ENCODE data around the gene CGB3.

The CGB3 gene

DNA sequence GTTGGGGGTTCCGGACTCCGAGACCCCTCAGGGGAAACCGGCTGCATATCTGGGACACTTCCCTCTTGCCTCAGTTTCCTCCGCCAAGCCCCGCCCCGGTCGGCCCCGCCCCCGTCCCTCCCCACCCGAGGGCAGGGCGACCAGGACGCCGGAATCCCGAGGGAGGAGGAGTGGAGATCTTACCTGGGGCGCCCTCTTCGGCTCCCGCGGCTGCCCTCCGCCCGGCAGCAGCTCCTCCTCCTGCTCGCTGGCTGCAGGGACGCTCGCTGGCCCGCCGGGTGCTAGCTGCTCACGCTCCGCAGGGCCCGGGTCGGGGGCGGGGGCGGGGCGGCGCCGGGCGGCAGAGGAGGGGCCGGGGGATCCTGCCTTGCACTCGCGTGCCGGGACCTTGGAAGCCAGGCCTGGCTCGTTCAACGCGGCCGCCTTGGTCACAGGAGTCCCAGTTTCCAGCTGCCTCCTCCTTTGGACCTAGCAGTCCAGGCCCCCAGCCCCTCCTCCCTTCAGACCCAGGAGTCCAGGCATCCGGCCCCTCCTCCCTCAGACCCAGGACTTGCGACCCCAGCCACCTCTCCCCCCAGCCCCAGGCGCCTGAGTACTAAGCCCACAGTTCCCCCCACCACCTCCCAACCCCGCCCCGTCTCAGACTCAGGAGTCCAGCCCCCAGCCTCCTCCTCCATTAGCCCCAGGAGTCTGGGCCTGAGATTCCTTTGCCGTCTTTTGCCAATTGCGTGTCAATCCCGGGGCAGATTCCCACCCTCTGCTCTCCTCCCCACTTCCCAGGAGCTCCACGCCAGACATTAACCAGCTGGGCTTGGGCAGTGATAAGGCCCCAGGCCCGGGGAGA lies 40.9 kb upstream of the CGB3 start, which contains the start of gene NTF4:
Gene NTF4, minus strand, starts transcription at position 51 of the 844 bp plus-strand sequence. CDS start 2,821 bp downstream, outside the sequence.
- TF ChIP-seq, protein P1, sequence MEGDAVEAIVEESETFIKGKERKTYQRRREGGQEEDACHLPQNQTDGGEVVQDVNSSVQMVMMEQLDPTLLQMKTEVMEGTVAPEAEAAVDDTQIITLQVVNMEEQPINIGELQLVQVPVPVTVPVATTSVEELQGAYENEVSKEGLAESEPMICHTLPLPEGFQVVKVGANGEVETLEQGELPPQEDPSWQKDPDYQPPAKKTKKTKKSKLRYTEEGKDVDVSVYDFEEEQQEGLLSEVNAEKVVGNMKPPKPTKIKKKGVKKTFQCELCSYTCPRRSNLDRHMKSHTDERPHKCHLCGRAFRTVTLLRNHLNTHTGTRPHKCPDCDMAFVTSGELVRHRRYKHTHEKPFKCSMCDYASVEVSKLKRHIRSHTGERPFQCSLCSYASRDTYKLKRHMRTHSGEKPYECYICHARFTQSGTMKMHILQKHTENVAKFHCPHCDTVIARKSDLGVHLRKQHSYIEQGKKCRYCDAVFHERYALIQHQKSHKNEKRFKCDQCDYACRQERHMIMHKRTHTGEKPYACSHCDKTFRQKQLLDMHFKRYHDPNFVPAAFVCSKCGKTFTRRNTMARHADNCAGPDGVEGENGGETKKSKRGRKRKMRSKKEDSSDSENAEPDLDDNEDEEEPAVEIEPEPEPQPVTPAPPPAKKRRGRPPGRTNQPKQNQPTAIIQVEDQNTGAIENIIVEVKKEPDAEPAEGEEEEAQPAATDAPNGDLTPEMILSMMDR (IDR thresholded peaks at IDR 0.05) = no peak
- Mint-ChIP-seq H3K4me1 (peaks cover 68% of the 10 kb centered on the region), H3K4me3 (peak within 1 kb of the TSS; percentile 72), H3K36me3 (ENCODE audit: low read depth) (peaks cover 9% of the 10 kb centered on the region), H3K9me3 (peaks cover 14% of the 10 kb centered on the region), H3K27ac (peak within 1 kb of the TSS; percentile 5), H3K27me3 (ENCODE audit: low read depth, poor library complexity) (peaks cover 36% of the 10 kb centered on the region)
- DNase-seq = peak; percentile 87

DNA sequence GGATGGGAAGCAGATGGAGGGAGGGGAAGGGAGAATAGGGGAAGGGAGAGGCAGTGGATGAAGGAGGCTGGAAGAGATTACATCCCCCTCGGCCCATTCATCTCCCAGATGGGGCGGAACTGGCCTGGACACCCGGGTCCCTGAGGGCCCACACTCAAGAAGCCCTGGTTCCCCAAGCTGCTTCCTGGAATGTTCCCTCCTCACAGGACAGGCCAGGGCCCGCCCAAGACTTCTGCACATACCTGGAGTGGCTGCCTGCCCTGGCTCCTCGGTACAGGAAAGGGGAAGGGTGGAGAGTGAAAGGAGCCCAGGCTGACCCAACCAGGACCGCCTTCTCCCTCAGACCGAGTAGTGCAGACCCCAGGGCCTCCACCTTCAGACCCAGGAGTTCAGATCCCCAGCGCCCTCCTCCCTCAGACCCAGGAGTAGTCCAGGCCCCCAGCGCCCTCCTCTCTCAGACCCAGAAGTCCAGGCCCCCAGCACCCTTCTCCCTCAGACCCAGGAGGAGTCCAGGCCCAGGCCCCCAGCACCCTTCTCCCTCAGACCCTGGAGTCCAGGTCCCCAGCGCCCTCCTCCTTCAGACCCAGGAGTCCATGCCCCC lies 40.0 kb upstream of the CGB3 start:
- peaks cover 2% of the 10 kb centered on the region for H3K36me3 Mint-ChIP-seq (ENCODE audit: low read depth)
- peak overlapping the region; percentile 67 for H3K4me3 Mint-ChIP-seq
- peaks cover 7% of the 10 kb centered on the region for H3K9me3 Mint-ChIP-seq
- TF ChIP-seq, protein P1 (IDR thresholded peaks at IDR 0.05) = no peak
- H3K4me1 Mint-ChIP-seq = peaks cover 66% of the 10 kb centered on the region
- no peak for DNase-seq
- peaks cover 32% of the 10 kb centered on the region for H3K27me3 Mint-ChIP-seq (ENCODE audit: low read depth, poor library complexity)
- no peak overlapping the region for H3K27ac Mint-ChIP-seq

DNA sequence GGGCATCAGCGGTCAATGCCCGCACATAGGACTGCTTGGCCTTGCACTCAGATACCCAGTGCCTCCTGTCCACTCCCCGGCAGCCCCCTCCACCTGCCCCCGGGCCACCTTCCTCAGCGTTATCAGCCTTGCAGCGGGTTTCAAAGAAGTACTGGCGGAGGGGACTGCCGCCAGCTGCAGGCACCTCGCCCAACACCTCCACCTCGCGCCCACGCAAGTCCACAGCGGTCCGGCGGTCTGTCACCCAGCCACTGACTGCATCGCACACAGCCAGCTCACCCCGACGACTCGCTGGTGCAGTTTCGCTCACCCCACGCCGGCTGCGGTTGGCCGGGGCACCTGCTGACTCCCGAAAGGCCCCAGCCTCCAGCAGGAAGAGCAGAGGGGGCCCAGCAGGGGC lies 37.3 kb upstream of the CGB3 start:
- DNase-seq = no peak
- TF ChIP-seq, protein P1 (IDR thresholded peaks at IDR 0.05) = no peak
- Mint-ChIP-seq H3K9me3 (no peaks in the 10 kb centered on the region), H3K27me3 (ENCODE audit: low read depth, poor library complexity) (peaks cover 42% of the 10 kb centered on the region), H3K4me1 (peaks cover 66% of the 10 kb centered on the region), H3K27ac (no peak overlapping the region), H3K36me3 (ENCODE audit: low read depth) (no peaks in the 10 kb centered on the region), H3K4me3 (no peak overlapping the region)

DNA sequence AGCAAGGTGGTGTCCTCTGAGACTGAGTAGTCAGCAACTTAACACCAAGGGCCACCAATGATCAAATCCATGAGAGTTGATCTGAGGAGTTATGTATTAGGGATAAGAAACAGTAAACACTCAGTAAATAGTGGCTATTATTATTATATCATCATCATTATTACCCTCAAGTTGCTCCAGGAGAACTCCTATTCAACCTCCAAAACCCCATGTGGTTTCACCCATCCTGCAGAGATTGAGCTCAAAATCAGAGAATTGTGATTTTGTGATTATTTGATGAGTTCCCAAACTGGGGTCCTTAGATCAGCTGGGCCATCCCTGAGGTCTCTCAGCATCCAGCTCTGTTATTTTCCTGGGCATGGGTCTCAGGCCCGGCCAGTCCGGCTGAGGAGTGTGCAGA lies 36.9 kb upstream of the CGB3 start:
- TF ChIP-seq, protein P1 (IDR thresholded peaks at IDR 0.05) = no peak
- no peaks in the 10 kb centered on the region for H3K36me3 Mint-ChIP-seq (ENCODE audit: low read depth)
- no peak overlapping the region for H3K27ac Mint-ChIP-seq
- DNase-seq = no peak
- H3K9me3 Mint-ChIP-seq = no peaks in the 10 kb centered on the region
- no peak overlapping the region for H3K4me3 Mint-ChIP-seq
- peaks cover 42% of the 10 kb centered on the region for H3K27me3 Mint-ChIP-seq (ENCODE audit: low read depth, poor library complexity)
- peaks cover 62% of the 10 kb centered on the region for H3K4me1 Mint-ChIP-seq

DNA sequence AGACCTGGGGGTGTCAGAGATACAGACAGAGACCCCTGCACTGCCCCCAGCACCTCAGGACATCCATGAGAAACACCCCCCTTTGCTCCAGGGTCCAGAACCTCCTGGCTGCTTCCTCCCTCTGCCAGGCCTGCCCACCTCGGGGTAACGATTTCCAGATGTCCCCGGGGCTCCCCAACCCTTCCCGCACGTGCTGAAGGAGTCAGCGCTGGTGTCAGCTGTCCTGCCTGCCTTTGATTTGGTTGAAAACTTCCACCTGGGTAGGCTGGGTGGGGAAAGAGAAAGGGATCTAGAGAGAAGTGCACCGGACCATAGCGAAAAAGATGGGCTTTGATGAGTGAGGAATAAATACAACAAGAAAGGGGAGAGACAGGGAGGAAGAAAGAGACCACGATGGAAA lies 34.9 kb upstream of the CGB3 start:
- H3K4me1 Mint-ChIP-seq = peaks cover 48% of the 10 kb centered on the region
- H3K4me3 Mint-ChIP-seq = no peak overlapping the region
- TF ChIP-seq, protein P1 (IDR thresholded peaks at IDR 0.05) = no peak
- no peak for DNase-seq
- no peak overlapping the region for H3K27ac Mint-ChIP-seq
- peaks cover 47% of the 10 kb centered on the region for H3K27me3 Mint-ChIP-seq (ENCODE audit: low read depth, poor library complexity)
- H3K9me3 Mint-ChIP-seq = no peaks in the 10 kb centered on the region
- H3K36me3 Mint-ChIP-seq (ENCODE audit: low read depth) = no peaks in the 10 kb centered on the region

Data from nephron progenitor cell (in vitro differentiated cells).